Measurements from ENCODE around the gene DTHD1. TPM values are rescaled to one million over a fixed set of nuclear protein-coding genes. Genes with fewer than 3 reads are reported as not detected.

DTHD1 gene
- total and polyA plus RNA-seq, 2 donors (not counting 3 experiments of a cell fraction or from before 2014, with no cell fraction given) = not detected

GRCh38 chr4:36280555-36280954 lies 861 bp upstream of the DTHD1 start:
- no peaks in the 10 kb centered on the region for H3K4me1 ChIP-seq (ENCODE audit: control insufficient read depth, extremely low read depth, insufficient read depth, low read length)
- H3K4me2 ChIP-seq (ENCODE audit: insufficient read depth, low read length) = no peak overlapping the region
- no peaks in the 10 kb centered on the region for H4K20me1 ChIP-seq (replicated peaks; ENCODE audit: control insufficient read depth, extremely low read depth, insufficient read depth, low read length)
- H3K27me3 ChIP-seq (ENCODE audit: control insufficient read depth in 2 of 2, insufficient read depth in 2 of 2, low read length in 2 of 2) = no peaks in the 10 kb centered on the region
- intact Hi-C loops (cut with micrococcal nuclease) = no loop called here
- no TSS peak for BruUV-seq (replicated peaks)
- no peaks in the 10 kb centered on the region for H3K79me2 ChIP-seq (ENCODE audit: control insufficient read depth, insufficient read depth, low read length)
- H3K9me3 ChIP-seq (replicated peaks; ENCODE audit: control insufficient read depth, insufficient read depth, low read length) = no peaks in the 10 kb centered on the region
- no peak overlapping the region for H2AFZ ChIP-seq (ENCODE audit: low read depth, low read length)
- no peak for FAIRE-seq
- H3K4me3 ChIP-seq (replicated peaks in 1 of 3; ENCODE audit: insufficient read depth in 1 of 3, low read depth in 1 of 3, low read length in 3 of 3) = no peak overlapping the region
- no peak overlapping the region for H3K27ac ChIP-seq (ENCODE audit: insufficient read depth, low read depth, low read length)
- no peak overlapping the region for H3K9ac ChIP-seq (replicated peaks; ENCODE audit: extremely low read depth, insufficient read depth, low read length)
- no peak for DNase-seq (ENCODE audit: low read depth, low spot score)
- H3K36me3 ChIP-seq (ENCODE audit: control insufficient read depth in 2 of 2, extremely low read depth in 1 of 2, insufficient read depth in 2 of 2, low read length in 2 of 2) = no peaks in the 10 kb centered on the region
- POLR2A ChIA-PET = no interaction called here
- CTCF ChIA-PET = no interaction called here
- dilution Hi-C loops (cut with MboI; ENCODE audit: extremely low pct_ligation_motif_present, low sequenced_read_pairs) = no loop called here
- no peak for TF ChIP-seq GATA2 (IDR thresholded peaks at IDR 0.05; ENCODE audit: insufficient read depth, insufficient read length, low read depth, low read length)
- TF ChIP-seq MYC (IDR thresholded peaks at IDR 0.05; ENCODE audit: low read depth, low read length) = no peak
- TF ChIP-seq JUN (IDR thresholded peaks at IDR 0.05; ENCODE audit: borderline replicate concordance, insufficient read depth, insufficient read length, low read depth) = no peak
- no peak for TF ChIP-seq POLR2AphosphoS5 (IDR thresholded peaks at IDR 0.05; ENCODE audit: insufficient read depth, low read depth, low read length)
- TF ChIP-seq POLR2A (IDR thresholded peaks at IDR 0.05; ENCODE audit: low read depth, low read length) = no peak
- TF ChIP-seq CTCF (IDR thresholded peaks at IDR 0.05; ENCODE audit: extremely low read depth in 1 of 2, insufficient read depth in 1 of 2, low read depth in 1 of 2, low read length in 2 of 2) = no peak
- no peaks in the 10 kb centered on the region for H3K9me1 ChIP-seq (replicated peaks; ENCODE audit: control insufficient read depth, extremely low read depth, insufficient read depth, low read length)

GRCh38 chr4:36282503-36283030 lies 1.2 kb downstream of the DTHD1 start:
- ChIA-PET POLR2A (no interaction called here), CTCF (no interaction called here)
- no peaks in the 10 kb centered on the region for H3K36me3 ChIP-seq (ENCODE audit: control insufficient read depth in 2 of 2, extremely low read depth in 1 of 2, insufficient read depth in 2 of 2, low read length in 2 of 2)
- no peaks in the 10 kb centered on the region for H3K79me2 ChIP-seq (ENCODE audit: control insufficient read depth, insufficient read depth, low read length)
- no peaks in the 10 kb centered on the region for H3K4me1 ChIP-seq (ENCODE audit: control insufficient read depth, extremely low read depth, insufficient read depth, low read length)
- DNase-seq (ENCODE audit: low read depth, low spot score) = no peak
- no peak overlapping the region for H3K9ac ChIP-seq (replicated peaks; ENCODE audit: extremely low read depth, insufficient read depth, low read length)
- no peaks in the 10 kb centered on the region for H3K27me3 ChIP-seq (ENCODE audit: control insufficient read depth in 2 of 2, insufficient read depth in 2 of 2, low read length in 2 of 2)
- no peaks in the 10 kb centered on the region for H4K20me1 ChIP-seq (replicated peaks; ENCODE audit: control insufficient read depth, extremely low read depth, insufficient read depth, low read length)
- no peaks in the 10 kb centered on the region for H3K9me3 ChIP-seq (replicated peaks; ENCODE audit: control insufficient read depth, insufficient read depth, low read length)
- BruUV-seq (replicated peaks) = no TSS peak
- no peak overlapping the region for H3K4me3 ChIP-seq (replicated peaks in 1 of 3; ENCODE audit: insufficient read depth in 1 of 3, low read depth in 1 of 3, low read length in 3 of 3)
- FAIRE-seq = no peak
- no peak overlapping the region for H3K27ac ChIP-seq (ENCODE audit: insufficient read depth, low read depth, low read length)
- intact Hi-C loops (cut with micrococcal nuclease) = no loop called here
- H2AFZ ChIP-seq (ENCODE audit: low read depth, low read length) = no peak overlapping the region
- H3K4me2 ChIP-seq (ENCODE audit: insufficient read depth, low read length) = no peak overlapping the region
- dilution Hi-C loops (cut with MboI; ENCODE audit: extremely low pct_ligation_motif_present, low sequenced_read_pairs) = no loop called here
- TF ChIP-seq POLR2A (IDR thresholded peaks at IDR 0.05; ENCODE audit: low read depth, low read length) (no peak), JUN (IDR thresholded peaks at IDR 0.05; ENCODE audit: borderline replicate concordance, insufficient read depth, insufficient read length, low read depth) (no peak), GATA2 (IDR thresholded peaks at IDR 0.05; ENCODE audit: insufficient read depth, insufficient read length, low read depth, low read length) (no peak), EZH2 (IDR thresholded peaks at IDR 0.05; ENCODE audit: borderline replicate concordance, low read depth, low read length, severe bottlenecking) (no peak), CTCF (IDR thresholded peaks at IDR 0.05; ENCODE audit: extremely low read depth in 1 of 2, insufficient read depth in 1 of 2, low read depth in 1 of 2, low read length in 2 of 2) (no peak), POLR2AphosphoS5 (IDR thresholded peaks at IDR 0.05; ENCODE audit: insufficient read depth, low read depth, low read length) (no peak), FOS (IDR thresholded peaks at IDR 0.05; ENCODE audit: borderline replicate concordance, insufficient read depth, low read length) (no peak), MYC (IDR thresholded peaks at IDR 0.05; ENCODE audit: low read depth, low read length) (no peak), MAX (IDR thresholded peaks at IDR 0.05; ENCODE audit: insufficient read depth, insufficient read length) (no peak)
- H3K9me1 ChIP-seq (replicated peaks; ENCODE audit: control insufficient read depth, extremely low read depth, insufficient read depth, low read length) = no peaks in the 10 kb centered on the region
